Germinal center (tissue), 1 donor: ENCODE results near the gene ASB4.
"Not testable (repeated sequence)": the region's sequence is repeated elsewhere in the genome, so short reads cannot be mapped to it uniquely, and the experiment has no call there.

ENCODE experiments used
- DNase-seq: peaks from one replicate; pipeline ENCODE4 v3.0.0; 2012; ENCODE audit warnings: mixed read lengths, low spot score

The ASB4 gene

GRCh38 chr7:95552010-95552926 is 66.5 kb downstream of the ASB4 start:
- DNase-seq = not testable (repeated sequence)

- DNase-seq = no peak
These were observed 68.2 kb downstream of the ASB4 start for GRCh38 chr7:95553939-95554338.

- no peak for DNase-seq
These were observed 71.0 kb downstream of the ASB4 start for GRCh38 chr7:95556777-95557176.

GRCh38 chr7:95558864-95559263 is 73.1 kb downstream of the ASB4 start:
- no peak for DNase-seq

- DNase-seq = no peak
These were observed 74.9 kb downstream of the ASB4 start for GRCh38 chr7:95560674-95561073.

GRCh38 chr7:95569720-95570119 is 84.0 kb downstream of the ASB4 start:
- DNase-seq = no peak

- DNase-seq = no peak
These were observed 91.4 kb downstream of the ASB4 start for GRCh38 chr7:95577137-95577536.

- DNase-seq = no peak
These were observed 92.6 kb downstream of the ASB4 start for GRCh38 chr7:95578299-95578855.

GRCh38 chr7:95579318-95579717 is 93.6 kb downstream of the ASB4 start:
- DNase-seq = no peak

- DNase-seq = no peak
These were observed 95.7 kb downstream of the ASB4 start for GRCh38 chr7:95581467-95581866.

- no peak for DNase-seq
These were observed 97.0 kb downstream of the ASB4 start for GRCh38 chr7:95582578-95583293.

GRCh38 chr7:95583834-95584621 is 98.3 kb downstream of the ASB4 start:
- DNase-seq = no peak

GRCh38 chr7:95584769-95585425 is 99.2 kb downstream of the ASB4 start:
- DNase-seq = no peak

- no peak for DNase-seq
These were observed 99.7 kb downstream of the ASB4 start for GRCh38 chr7:95585426-95585789.

- no peak for DNase-seq
These were observed 101.2 kb downstream of the ASB4 start for GRCh38 chr7:95586951-95587301.

- DNase-seq = no peak
These were observed 103.3 kb downstream of the ASB4 start for GRCh38 chr7:95589031-95589430.

- DNase-seq = no peak
These were observed 104.0 kb downstream of the ASB4 start for GRCh38 chr7:95589766-95590165.
